Right renal pelvis (tissue), 4 donors: ENCODE data around the gene PPIF. TPM values are rescaled to one million over a fixed set of nuclear protein-coding genes. Genes with fewer than 3 reads are reported as not detected.

Experiments used
- DNase-seq, 4 donors: peaks; one replicate each; pipeline ENCODE4 v3.0.0-alpha.2; 2013; ENCODE audit warnings: low read depth in 4 of 4, low spot score in 3 of 4, missing footprints in 1 of 4
- polyA plus RNA-seq, 4 donors: library from polyadenylated mRNA; unstranded; fragments of 120-200 nt; gene quantifications; one replicate each; pipeline ENCODE4 v1.2.1, GENCODE V29; 2013; ENCODE audit not compliant: insufficient read length in 4 of 4

The PPIF gene
- polyA plus RNA-seq, 4 donors = 67.4 to 73.9 (median 69.2) TPM

DNA sequence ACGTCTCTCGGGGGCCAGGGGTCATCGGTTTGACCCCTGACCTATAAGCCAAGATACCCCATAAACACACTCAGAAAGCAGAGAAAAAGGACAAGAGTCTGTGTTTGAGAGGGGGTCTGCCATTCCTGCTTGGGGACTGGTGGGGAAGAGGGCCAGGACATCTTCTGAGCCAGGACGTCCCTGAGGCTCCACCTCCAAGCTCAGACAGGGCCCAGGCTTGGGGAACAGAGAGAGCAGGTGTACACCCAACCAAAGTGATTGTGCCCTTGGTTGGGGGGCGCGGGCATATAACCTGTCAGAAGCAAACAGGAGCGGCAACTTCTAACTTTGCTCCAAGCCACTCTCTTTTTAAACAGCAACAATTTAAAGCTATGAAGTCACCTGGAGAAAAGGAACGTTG is 33.9 kb upstream of the PPIF start:
- DNase-seq = no peak

GRCh38 chr10:79313911-79314439 is 33.3 kb upstream of the PPIF start:
- no peak for DNase-seq

GRCh38 chr10:79314761-79315601 is 32.3 kb upstream of the PPIF start:
- DNase-seq = no peak

DNA sequence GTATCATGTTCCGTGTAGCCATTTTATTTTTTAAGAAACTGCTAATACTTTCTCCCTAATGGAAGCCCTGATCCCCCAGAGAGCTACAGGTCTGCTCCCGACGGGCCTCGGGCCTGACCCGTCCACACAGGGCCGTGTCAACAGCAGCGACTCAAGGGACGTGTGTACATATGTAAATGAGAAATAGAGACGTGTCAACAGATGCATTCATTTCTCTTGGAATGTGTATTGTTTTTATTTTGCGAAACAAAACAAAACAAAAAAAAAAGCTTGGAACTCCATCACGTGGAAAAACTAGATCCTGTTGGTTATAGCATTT is 31.7 kb upstream of the PPIF start:
- no peak for DNase-seq

- no peak for DNase-seq
Observed at GRCh38 chr10:79316671-79317431, 30.4 kb upstream of the PPIF start.

DNA sequence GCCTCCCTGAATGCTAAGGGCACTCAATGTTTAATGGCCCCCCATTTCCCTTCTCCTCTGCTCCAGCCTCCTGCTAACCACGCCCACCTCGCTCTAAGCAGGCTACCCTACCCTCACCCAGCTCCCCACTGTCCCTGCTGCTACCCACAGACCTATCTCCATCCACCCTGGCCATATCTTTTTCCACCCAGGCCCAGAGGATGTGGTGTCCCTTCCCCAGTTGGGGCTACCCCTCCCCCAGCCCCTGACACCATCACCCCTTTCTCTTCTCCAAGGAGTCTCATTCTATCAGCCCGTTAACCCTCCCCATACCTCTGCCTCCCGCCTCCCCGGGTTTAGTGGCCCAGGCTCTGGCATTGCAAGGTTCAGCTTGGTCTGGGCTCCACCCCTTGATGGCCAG is 28.9 kb upstream of the PPIF start:
- DNase-seq = no peak

DNA sequence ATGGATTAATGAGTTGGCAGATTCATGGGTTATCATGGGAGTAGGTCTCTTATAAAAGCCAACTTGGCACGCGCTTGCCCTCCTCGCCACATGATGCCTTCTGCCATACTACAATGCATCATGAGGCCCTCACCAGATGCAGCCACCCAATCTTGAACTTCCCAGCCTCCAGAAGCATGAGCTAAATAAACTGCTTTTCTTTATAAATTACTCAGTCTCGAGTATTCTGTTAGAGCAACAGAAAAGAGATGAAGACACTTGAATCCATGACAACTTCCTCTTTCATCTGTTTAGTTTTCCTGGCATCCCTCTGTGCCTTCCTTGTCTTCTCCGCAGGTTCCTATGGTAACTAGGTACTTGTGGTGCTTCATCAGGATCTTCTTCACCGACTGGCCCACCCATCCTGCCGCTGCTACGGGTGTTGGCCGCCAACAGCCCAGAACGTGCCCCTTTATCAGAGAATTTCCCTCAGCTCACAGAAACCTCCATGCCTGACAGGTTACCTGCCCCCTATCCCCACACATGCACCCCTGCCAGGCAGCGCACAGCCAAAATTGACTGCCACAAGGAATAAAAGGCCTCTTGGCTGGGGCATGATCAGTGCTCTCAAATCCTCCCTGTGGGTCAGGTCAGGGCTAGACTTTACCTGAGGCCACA is 28.0 kb upstream of the PPIF start:
- no peak for DNase-seq

- DNase-seq = no peak
Observed at GRCh38 chr10:79320316-79320715, 27.0 kb upstream of the PPIF start.

DNA sequence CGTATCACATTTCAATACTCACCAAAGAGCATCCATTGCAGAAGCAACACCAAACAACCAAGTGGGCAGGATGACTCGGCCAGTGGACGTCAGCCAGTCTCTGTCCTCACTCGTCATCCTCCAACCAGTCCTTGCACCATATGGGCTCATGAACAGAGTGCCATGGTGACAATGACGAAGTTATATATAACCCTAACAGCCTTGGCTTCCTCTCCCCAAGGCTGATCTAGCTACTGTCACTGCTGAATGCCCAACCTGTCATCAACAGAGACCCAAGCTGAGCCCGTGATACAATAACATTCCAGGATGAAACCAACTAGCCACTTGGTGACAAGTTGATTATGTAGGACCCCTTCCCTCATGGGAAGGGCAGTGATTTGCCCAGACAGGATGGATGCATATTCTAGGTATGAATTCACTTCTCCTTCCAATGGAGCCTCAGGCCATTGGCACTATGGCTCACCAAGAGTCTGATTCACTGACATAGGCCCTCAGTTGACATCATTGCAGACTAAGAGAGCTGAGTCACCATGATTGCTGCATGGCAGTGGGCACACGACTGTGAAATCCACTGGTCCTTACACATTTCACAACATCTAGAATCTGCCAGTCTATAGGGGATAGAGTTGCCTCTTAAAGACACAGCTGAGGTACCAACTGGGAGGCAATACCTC is 26.3 kb upstream of the PPIF start:
- no peak for DNase-seq

DNA sequence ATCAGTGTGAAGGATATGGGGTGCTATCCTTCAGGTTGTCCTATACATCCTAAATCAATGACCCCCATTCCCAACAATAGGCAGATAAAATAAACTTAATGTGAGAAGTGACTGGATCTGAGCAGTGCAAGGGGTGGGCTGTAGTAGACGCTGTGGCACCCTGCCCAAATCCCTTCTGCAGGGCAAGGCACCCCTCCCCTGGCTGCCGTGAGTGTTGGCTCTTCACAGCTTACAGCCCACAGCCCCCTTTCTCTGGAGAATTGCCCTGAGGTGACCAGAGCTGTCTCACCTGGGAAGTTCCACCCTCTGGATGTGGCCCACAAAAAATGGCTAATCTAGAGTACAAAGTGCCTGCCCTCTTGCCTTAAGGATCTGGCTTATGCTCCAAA is 25.8 kb upstream of the PPIF start:
- DNase-seq = no peak

- DNase-seq = no peak
Observed at GRCh38 chr10:79321951-79322350, 25.3 kb upstream of the PPIF start.

DNA sequence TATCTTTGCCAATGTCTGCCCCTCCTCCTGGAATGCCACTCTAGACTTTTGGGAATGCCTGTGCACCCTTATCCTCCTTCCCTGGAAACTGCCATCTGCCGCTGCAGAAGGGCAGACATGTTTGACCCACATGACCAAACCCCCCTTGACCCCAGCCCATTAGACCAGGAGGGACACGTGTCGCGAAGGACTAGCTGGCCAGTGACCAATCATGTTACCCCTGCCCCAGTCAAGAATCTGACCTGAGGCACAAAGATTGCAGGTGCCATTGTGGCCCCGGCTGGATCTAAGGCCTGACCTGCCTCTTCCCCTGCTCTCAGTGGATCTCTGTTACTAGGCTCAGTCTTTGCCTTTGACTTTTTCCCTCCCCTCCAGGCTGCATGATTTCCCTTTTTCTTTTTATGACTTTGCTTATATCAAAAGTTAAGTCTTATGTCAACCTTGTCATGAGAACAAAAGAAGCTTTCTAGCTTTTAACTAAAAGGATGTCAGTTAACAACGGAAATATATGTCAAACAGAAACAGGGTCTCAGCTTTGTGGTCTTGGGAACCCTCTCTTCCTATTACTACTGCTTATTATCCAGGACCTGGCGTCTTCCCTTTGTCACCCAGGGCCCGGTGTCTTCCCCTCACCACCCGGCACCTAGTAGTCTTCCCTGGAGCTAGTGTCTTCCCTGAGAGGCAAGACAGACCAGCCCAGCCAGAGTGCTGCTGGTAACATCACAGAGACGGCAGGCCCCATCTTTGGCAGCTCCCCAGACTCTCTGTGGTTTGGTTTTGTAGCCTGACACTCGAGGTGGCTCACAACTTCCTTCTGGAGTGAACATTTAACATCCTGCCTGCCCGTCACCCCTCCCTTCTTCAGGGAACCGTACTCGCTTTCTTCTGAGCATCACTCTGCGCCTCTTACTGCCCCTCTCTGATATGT is 24.4 kb upstream of the PPIF start:
- DNase-seq = no peak

GRCh38 chr10:79323602-79324001 is 23.7 kb upstream of the PPIF start:
- no peak for DNase-seq

DNA sequence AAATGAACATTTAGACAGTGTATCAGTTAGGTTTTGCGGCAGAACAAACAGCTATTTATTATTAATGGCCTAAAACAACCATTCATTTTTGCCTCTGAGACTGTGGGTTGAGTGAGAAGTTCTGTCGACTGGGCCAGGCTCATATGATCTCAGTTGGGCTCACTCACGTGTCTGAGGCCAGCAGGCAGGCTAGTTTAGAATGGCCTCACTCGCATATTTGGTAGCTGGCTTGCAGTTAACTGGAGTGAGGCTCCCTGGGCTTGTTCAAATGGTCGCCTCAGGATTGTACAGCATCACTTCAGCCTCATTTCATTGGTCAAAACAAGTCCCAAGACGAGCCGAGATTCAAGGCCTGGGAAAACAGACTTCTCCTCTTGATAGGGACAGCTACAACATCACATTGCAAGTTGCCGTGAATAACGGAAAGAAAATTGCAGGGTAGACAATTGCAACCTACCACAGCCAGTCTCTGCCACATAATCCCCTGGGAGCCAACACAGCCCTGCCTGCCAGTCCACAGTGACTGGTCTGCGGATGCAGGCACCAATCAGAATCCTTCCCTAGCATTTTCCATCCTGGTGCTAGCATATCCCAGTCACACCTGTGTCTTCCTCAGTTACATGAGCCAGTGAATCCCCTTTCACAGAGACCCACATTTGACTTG is 23.1 kb upstream of the PPIF start:
- DNase-seq = no peak

- DNase-seq = no peak
Observed at GRCh38 chr10:79326361-79327089, 20.7 kb upstream of the PPIF start.

DNA sequence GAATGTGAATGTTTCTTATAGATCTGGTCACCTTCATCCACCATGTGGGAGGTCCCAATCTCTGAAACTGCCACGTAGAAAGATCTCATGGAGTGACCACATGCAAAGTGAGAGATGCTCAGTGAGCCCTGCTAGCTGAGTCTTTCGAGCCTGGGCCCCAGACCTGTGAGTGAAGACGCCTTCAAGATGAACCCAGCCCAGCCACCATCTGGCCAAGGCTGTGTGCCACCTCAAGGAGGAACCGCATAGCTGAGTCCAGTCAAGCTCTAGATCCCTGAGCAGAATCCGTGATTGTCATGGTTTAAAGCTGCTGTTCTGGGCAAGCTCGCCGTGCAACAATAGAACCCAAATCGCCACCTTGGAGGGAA is 20.2 kb upstream of the PPIF start:
- DNase-seq = no peak

DNA sequence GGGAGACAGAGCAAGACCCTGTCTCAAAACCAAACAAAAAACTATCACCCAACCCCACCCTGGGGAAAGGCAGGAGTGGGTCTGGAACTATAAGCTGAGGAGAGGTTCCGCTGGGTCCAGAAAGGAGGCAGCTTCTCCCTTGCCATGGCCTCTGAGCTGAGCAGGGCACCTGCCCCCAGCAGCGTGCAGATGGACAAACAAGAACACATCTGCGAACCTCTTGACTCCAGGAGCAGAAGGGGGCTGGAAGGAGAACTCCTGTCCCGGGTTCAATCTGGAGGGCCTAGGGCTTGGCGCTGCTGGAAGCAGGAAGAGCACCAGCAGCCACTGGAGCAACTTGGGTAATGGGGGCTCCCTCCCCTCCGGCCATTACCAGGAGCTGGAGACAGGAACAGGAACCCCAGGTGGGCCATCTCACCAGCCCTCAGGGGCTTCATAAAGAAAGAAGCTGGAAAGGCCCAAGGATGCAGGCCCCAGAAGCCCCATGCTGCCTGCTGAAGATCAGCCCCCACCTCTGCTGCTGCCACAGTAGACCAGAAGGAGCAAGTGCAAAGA is 19.0 kb upstream of the PPIF start:
- DNase-seq = no peak

DNA sequence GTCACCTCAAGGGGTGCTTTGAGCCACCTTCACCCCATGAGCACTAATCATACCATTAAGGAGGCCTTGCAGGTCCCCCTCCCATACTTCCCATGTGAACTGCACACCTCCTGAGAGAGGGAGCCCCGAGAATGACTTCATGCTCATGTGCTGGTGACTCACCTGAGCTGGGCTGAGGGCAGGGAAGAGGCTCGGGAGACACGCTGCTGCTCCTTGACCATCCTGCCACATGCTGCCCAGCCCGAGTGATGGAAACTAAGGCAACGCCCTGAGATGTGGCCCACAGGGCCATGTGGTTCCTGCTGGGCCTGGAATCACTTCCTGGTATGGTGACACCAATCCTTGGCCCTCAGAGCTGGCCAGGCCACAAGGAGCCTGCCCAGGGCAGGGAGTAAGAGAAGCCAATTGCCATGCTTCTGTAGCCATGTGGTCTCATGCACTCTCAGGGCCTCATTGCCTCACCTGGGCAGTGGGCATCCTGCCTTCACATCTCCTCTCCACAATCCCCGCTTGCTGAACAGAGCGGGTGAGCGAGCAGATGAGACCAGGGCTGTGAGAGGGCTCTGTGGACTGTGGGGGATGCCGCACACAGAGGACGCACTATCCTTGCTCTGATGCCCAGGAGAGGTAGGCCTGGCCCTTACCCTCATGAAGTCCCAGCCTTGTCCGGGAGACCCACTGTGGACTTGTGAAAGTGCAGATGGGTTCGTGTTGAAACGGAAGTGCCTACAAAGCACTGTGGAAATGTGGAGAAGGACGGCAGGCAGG is 18.3 kb upstream of the PPIF start:
- DNase-seq = no peak
